GM18861 (cell line): ENCODE results near the gene FUT8.

Experiments
- ATAC-seq: cut with Tn5 transposase; IDR thresholded peaks from one replicate; pipeline ENCODE4 v1.9.1; 2021; ENCODE audit not compliant: unreplicated experiment

FUT8 gene

GRCh38 chr14:65755331-65755730, 342.8 kb downstream of the FUT8 start:
- ATAC-seq = no peak

GRCh38 chr14:65756880-65757279, 344.4 kb downstream of the FUT8 start:
- ATAC-seq = no peak

GRCh38 chr14:65769151-65769550, 356.6 kb downstream of the FUT8 start:
- ATAC-seq = no peak

GRCh38 chr14:65770681-65771080, 358.2 kb downstream of the FUT8 start:
- no peak for ATAC-seq

GRCh38 chr14:65771271-65771670, 358.7 kb downstream of the FUT8 start:
- no peak for ATAC-seq

GRCh38 chr14:65772466-65772865, 359.9 kb downstream of the FUT8 start:
- ATAC-seq = no peak

GRCh38 chr14:65772921-65773574, 360.5 kb downstream of the FUT8 start:
- ATAC-seq = no peak

GRCh38 chr14:65774041-65774440, 361.5 kb downstream of the FUT8 start:
- ATAC-seq = no peak

- no peak for ATAC-seq
These were observed 363.8 kb downstream of the FUT8 start for GRCh38 chr14:65776193-65776852.

GRCh38 chr14:65780566-65780965, 368.0 kb downstream of the FUT8 start:
- ATAC-seq = no peak

GRCh38 chr14:65783101-65783500, 370.6 kb downstream of the FUT8 start:
- ATAC-seq = no peak

- no peak for ATAC-seq
These were observed 371.0 kb downstream of the FUT8 start for GRCh38 chr14:65783576-65783975.

- no peak for ATAC-seq
These were observed 372.0 kb downstream of the FUT8 start for GRCh38 chr14:65784574-65784973.

- ATAC-seq = no peak
These were observed 374.9 kb downstream of the FUT8 start for GRCh38 chr14:65787461-65787860.

GRCh38 chr14:65788876-65789275, 376.3 kb downstream of the FUT8 start:
- no peak for ATAC-seq

- ATAC-seq = no peak
These were observed 376.8 kb downstream of the FUT8 start for GRCh38 chr14:65789363-65789762.

- no peak for ATAC-seq
These were observed 377.8 kb downstream of the FUT8 start for GRCh38 chr14:65790172-65790815.

- no peak for ATAC-seq
These were observed 378.9 kb downstream of the FUT8 start for GRCh38 chr14:65791191-65791981.

- no peak for ATAC-seq
These were observed 379.8 kb downstream of the FUT8 start for GRCh38 chr14:65792208-65792905.
